NCI-H1105 treated with DMSO at 0.1 percent for 48 hours (cell line): ENCODE results near the gene B3GNT9.

Experiments used
- DNase-seq: peaks from one replicate; lab custom pipeline; 2025; lab: John Stamatoyannopoulos, UW

The B3GNT9 gene

DNA sequence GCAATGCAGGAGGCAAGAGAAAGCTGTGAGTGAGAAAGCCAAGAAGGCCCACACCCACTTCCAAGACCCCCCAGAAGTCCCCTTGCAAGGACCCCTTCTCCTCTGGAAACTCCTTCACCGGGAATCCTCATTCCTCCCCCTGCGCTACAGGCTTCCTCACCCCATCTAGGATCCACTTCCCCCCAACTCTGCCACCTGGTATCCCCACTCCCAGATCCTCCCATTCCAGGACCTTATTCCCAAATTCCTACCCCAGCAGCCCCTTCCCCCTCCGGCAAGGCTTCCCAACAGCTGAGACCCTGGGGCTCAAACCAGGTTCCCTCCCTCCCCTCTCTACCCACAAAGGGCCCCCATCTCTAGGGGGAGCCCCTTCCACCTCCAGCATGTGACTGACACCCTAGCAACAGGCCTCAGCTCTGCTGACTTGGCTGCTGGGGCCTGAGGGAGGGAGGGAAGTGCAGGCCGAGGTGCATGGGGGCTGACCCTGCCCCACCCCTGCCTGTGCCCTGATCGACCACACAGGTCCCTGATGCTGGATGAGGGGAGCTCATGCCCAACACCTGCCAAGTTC lies 15.9 kb upstream of the B3GNT9 start:
- no peak for DNase-seq

DNA sequence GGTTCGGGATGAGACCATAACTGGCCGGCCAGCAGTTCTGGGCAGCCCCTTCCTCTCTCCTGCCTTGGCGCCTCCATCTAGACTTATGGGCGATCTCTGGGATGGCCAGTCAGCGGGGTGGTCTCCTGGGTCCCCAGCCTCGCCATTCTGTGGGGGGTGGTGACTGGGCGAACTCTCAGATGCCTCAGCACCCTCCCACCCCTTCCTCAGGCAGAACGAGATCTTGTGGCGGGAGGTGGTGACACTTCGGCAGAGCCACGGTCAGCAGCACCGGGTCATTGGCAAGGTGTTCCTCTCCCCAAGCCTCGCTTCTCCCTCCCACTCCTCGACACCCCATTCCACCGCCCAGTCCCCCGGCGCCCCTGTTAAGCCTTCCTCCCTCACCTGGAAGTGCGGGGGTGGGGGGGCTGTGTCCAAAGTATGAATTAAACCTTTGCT lies 15.3 kb upstream of the B3GNT9 start:
- DNase-seq: no peak

DNA sequence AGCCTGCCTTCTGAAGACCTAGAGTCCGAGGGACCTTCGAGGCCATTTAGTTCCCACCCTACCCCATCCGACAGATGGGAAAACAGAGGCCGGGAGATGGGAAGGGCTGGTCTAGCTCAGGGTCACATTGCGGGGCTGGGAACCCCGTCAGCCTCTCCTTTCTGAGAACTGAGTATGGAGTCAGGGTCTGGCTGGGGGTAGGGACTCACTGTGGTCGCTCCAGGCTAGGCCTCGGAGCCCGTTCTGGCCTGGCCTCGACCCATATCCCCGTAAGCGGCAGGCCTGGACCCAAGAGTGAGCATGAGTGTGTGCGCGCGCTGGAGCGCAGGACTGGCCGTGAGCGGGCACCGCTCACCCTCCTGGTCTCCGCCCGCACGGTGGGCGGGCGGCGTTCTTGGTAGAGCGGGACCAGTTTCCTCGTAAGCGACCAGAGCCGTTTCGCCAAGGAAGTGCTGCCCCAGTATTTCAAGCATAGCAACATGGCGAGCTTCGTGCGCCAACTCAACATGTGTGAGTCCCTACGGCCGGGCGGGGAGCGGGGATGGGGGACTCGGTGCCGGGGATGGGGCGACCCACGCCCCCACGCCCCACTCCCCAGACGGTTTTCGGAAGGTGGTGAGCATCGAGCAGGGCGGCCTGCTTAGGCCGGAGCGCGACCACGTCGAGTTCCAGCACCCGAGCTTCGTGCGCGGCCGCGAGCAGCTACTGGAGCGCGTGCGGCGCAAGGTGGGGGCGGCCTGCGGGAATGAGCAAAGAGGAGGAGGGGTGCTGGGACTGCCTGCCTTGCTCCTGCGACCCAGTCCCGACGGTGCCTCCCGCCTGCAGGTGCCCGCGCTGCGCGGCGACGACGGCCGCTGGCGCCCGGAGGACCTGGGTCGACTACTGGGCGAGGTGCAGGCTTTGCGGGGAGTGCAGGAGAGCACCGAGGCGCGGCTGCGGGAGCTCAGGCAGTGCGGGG lies 14.6 kb upstream of the B3GNT9 start:
- no peak for DNase-seq

DNA sequence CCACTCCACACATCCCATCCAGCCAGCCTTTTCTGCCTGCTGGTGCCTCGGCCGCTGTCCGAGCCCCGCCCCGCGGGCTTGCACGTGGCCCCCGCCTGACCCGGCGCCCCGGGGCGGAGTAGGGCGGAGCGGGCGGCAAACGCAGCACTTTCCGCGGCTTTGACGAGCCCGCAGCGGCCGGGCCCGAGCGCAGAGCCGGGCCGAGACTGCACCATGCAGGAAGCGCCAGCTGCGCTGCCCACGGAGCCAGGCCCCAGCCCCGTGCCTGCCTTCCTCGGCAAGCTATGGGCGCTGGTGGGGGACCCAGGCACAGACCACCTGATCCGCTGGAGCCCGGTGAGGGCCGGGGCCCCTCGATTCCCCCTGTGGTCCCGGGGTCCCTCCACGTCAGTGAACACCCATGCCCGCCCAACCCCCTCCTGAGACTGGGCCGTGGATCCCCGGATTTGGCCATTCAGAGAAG lies 13.8 kb upstream of the B3GNT9 start, which contains the start of gene HSF4:
Gene HSF4 (plus strand): TSS at position 147 of the 463 bp plus-strand sequence. CDS start 67 bp downstream, at position 214.
- DNase-seq: no peak

DNA sequence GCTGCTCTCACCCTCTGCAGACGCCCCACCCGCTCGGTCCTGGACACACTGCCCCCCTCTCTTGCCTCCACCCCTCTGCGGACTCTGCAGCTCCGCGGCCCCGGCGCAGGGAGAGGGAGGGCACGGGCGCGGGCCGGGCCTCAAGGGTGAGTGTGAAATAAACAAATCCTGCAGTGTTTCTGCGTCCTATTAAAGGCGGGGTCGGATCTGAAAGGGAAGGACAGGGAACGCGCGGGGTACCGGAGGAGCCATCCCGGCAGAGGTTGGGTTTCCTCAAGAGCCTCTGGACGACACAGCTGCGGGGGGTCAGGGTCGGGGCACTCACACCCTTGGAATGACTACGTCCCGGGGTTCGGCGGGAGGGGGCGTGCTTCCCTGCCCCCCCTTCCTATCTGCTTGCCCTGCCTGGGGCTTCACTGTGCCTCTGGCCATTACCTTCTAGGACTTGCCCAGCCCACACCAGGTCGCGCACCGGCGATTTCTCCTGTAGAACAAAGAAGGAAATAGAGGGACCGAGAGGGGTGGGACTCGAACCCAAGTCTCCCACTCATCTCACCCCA lies 13.3 kb upstream of the B3GNT9 start:
- DNase-seq: no peak

DNA sequence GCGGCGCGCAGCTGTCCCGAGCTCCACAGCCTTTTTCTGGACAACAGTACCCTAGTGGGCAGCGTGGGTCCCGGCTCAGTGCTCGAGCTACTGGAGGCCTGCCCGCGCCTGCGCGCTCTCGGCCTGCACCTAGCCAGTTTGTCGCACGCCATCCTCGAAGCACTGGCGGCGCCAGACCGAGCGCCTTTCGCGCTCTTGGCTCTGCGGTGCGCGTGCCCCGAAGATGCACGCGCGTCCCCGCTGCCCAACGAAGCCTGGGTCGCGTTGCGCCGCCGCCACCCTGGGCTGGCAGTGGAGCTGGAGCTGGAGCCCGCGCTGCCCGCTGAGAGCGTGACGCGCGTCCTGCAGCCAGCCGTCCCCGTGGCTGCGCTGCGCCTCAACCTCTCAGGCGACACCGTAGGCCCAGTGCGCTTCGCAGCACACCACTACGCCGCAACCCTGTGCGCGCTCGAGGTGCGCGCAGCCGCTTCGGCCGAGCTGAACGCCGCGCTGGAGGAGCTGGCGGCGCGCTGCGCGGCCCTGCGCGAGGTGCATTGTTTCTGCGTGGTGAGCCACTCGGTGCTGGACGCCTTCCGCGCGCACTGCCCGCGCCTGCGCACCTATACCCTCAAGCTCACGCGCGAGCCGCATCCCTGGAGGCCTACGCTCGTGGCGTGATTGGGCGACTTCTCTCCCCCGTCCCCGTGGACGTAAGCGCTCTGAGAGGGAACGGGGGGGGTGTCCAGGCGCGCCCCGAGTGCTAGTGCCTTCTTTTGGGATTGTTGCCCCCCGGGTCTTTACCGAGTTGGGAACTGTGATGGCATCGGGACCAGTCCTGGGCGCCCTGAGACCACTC lies 12.6 kb upstream of the B3GNT9 start:
- peak; percentile 77 for DNase-seq

DNA sequence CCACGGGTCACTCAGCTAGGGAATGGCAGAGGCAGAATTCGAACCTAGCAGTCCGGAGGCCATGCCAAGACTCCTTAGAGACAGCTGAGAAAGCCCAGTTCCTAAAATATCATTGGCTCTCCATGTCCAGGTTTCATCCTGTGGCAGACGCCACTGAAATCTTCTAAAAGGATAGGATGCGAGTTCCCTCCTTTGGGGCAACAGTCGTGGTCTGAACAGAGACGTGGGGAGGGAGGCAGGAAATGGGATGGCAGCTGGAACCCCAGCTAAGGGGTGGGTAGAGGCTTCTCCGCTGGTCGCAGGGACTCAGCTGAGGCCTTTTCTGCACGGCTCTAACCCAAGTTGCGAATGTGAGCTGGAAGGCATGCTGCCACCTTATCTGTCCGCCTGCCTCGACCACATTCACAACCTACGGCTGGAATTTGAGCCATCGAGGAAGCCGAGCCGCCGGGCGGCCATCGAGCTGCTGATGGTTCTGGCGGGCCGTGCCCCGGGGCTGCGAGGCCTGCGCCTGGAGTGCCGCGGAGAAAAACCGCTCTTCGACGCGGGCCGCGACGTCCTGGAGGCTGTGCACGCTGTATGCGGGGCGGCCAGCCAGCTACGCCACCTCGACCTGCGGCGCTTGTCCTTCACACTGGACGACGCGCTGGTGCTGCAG lies 11.8 kb upstream of the B3GNT9 start:
- DNase-seq: no peak

DNA sequence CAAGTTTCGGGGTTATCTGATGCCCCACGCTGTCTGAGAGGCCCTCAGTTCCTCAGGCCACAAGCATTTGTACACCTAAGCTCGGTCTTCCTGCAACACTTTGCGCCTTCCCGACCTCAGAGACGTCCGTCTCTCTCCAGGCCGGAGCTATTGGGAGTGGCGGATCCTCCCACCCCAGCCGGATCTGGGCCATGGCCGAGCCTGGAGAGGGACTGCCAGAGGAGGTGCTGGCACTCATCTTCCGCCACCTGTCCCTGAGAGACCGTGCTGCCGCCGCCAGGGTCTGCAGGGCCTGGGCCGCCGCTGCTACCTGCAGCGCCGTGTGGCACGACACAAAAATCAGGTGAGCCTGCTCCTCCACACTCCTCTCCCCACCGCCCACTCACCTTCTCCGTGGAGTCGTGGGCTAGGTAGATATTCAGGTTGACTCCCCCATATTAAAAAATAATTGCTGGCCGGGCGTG lies 10.8 kb upstream of the B3GNT9 start:
- no peak for DNase-seq

DNA sequence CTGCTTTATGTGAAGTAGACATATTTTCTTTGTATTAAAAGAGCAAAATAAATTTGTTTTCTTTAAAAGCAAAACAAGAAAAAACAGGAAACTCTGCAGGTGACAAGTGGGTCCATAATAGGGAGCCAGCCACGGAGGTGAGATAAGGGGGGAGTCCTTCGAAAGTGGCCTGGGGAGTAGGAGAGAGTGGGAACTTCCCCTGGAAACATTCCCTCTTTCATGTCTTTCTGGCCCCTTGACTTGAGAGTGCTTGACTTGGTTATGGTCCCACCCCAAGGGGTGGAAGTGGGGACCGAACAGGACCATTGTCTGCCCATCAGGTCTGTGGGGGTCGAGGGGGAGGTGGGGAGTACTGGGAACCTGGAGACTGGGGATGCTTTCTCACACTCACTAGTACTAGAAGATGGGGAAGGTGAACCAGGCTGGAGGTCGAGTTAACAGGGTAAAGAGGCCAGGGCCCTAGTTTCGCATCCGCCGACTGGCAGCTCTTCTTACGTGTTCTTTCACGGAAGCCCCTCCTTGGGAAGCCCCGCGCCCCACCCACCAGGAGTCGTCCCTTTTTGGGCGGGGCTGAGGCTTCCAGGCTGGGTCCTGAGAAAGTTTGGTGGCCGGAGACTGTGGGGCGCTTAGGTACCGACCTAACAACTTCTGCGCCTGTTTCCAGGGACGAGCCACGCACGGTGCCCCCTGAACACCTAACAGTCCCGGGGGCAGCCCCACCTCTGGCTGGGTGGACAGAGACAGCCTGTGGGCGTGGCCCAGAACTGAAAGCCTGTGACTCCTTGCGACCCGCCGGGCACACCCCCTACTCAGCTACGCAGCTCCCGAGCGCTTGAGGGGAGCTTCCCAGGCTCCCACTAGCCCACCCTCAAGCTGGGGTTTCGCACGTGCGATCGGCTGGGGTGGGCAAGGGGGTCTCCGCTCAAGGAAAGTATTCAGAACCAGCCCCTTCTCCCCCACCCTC lies 8.1 kb upstream of the B3GNT9 start:
- no peak for DNase-seq

DNA sequence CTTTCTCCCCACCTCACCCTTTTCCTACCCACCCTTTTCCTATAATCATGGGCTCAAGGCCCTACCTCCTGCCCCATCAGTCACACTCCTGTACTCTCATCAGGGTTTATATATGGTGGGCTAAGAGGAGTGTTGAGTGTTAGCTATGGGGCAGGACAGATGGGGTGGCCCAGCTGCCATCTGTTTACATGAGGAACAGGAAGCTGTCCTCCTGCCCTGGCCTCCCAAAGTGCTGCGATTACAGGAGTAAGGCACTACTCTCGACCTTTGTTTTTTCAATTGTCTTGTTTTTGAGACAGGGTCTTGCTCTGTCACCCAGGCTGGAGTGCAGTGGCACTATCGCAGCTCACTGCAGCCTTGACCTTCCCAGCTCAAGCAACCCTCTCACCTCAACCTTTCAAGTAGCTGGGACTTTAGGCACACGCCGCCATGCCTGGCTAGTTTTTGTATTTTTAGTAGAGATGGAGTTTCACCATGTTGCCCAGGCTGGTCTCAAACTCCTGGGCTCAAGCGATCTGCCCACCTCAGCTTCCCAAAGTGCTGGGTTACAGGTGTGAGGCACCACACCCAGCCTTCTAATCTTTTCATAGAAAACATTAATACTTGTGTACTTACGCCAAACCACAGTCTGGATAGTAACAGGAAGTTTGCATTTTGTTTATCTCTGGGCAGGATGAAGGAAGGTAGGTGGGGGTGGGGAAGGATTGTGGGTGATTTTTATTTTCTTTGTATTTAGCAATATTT lies 7.3 kb upstream of the B3GNT9 start:
- DNase-seq: no peak

DNA sequence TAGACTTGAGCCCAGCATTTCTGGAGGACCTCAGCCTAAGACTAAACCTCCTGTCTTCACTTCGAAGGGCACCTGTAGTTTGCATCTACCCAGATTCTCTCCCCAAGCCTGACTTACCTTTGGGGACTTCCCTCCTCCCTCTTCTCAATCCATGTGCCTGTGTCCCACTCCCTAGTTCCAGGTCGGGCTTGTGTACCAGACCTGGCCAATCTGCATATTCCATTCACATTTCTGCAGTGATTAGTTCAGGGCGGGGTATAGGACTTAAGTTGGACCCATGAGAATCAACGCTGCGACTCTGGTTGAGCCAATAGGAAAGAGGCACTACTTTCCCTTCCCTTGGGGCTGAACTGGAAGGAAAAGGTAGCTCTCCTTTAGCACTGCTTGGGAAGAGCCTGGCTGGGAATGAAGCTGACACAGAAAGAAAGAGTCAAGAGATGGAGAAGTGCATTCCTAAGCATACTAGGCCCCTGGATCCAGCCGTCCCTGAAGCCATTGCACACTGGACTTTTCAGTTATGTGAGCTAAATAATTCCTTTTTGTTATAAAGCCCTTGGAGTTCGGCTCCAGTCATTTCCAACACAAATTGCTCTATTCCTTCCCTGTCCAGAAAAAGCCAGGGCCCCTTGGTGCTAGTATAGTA lies 6.4 kb upstream of the B3GNT9 start:
- no peak for DNase-seq

DNA sequence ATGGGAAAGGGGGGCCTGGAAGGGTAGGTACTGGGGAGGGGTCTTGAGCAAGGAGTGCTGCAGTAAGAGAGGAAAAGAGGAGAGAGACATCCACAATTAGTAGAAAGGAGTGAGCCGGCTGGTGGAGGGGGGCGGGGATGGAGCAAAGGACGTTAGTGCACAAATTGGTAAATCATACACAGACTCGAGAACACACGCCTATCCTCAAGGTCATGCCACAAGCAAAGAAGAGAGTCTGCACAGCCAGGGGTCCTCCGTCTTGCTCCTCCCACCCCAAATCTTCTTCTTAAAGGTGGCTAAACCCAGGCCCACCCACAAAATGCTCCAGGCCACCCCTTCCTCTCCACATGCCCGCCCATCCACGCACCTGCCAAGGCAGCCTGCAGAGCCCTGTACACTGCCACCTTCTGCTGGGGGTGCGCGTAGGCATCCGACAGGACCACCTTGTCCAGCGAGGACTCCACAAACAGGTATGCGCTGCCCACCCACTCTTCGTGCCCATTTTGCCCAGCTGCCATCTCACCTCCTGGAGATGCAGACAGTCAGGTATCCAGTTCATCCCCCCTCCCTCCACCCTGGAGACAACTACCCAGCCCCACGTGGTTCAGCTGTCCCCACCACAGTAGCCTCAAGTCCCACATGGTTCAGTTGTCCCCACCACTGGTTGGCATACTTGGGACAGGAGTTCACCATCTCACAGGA lies 5.5 kb upstream of the B3GNT9 start:
- peak; percentile 2 for DNase-seq

DNA sequence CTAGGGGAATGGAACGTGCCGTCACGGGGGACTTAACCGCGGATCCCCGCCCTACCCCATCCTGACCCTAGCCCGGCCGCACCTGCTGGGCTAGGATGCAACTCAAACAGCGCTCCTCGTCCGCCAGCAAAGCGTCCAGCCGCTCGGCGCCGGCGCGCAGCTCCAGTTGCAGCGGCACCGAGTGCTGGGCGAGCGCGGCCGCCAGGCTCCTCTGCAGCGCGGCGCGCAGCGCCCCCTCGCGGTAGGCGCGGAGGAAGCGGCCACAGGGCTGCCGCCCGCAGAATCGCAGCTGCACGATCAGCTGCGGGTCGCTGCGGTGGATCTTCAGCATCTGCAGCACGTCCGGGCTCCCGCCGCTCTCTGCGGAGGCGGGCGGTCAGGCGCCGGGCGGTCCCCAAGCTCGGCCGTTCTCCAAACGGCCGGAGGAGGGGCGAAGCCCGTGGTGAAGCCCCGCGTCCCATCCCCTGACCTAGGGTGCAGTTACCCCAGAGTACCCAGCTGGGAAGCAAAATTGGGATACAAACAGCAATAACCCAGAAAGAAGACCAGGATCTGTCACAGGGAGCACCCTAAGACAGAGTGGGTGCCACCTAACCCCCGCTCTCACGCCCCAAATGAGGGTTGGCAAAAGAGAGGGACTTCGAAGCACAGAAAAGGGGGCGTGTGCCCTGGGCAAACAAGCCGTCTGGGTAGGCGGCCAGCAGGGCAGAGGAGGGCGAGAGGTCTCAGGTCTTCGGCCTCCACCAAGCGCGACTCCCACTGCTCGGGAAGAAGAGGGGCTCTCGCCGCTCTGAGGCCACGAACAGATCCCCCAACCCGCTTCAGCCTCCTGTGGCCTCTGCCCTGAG lies 4.7 kb upstream of the B3GNT9 start:
- peak; percentile 63 for DNase-seq

DNA sequence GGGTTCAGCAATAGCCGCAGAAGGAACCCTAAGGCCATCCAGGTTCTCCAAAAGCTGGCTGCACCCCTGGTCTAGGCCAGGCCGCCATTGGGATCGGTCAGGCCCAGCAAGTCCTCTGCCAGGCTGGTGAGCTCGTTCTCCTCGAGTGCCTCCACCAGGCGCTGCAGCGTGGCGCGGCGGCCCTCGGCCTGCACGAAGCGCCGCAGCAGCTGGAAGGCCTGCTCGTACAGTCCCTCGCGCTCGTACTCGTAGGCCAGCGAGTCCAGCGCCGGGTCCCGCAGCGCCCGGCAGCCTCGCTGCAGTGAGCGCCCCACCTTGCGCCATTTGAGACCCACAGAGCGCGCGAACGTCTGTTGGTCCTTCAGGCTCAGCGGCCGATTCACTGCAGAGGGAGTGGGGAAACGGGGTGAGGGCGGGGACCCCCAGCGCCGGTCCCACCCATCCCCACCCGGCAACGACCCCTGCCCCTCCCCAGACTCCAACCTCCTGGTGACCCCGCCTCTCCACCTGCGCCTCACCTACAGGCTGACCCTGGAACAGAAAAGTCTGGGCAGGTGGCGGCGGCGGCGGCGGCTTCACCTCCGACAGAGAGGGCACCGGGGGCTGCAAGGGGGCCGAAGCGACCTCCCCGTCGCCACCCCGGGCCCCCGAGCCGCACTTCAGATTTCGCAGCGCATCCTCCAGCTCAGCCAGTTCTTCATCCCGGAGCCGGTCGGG lies 3.9 kb upstream of the B3GNT9 start:
- no peak for DNase-seq

DNA sequence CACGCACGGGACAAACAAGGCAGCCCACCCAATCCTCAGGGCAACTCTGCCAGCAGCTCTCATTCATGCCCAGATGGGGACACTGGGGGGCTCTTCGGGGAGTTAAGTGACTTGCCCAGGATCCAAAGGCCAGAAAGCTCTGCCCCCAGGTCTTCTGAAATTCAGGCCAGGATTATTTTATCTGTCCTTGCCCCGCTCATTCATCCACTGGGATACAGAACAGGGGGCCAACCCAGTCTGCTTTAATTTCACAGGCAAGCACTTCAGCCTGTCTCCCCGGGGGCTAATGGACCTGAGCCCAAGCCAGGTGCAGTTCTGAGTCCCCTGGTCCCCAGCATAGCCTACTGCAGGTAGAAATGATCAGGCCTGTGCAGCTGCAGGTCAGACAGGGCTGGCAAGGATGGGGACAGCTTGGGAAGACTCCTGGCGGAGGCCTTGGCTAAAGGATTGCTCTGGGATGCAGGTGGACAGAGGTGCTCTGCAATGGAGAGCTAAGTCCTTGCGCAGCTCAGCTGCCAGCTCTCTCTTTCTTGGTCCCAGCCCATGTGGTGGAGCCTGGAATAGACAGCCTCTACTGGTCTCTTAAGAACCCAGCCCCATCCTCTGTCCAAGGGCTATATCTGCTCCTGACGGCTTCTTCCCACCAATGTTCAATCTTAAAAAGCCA lies 766 bp upstream of the B3GNT9 start:
- no peak for DNase-seq
